K562 (cell line): ENCODE data around the gene ZNF441. TPM values are rescaled to one million over a fixed set of nuclear protein-coding genes. Genes with fewer than 3 reads are reported as not detected.

Source experiments
- ARID2 ChIP-seq: fragments of 450-650 bp; IDR thresholded peaks from 2 replicates; pipeline ENCODE4 v1.6.1; 2017; ENCODE audit warnings: antibody characterized with exemption, mild to moderate bottlenecking
- ARNT ChIP-seq, 2 experiments: fragments of 450-650 bp; IDR thresholded peaks; 2 replicates each; pipeline ENCODE4 v1.6.1; 2016; ENCODE audit warnings: mild to moderate bottlenecking in 1 of 2
- C11orf30 ChIP-seq: fragments of 450-650 bp; IDR thresholded peaks from 2 replicates; pipeline ENCODE4 v1.6.1; 2016; ENCODE audit warnings: low read depth, mild to moderate bottlenecking
- CREBBP ChIP-seq: IDR thresholded peaks from one replicate; pipeline ENCODE4 v1.6.1; 2012; ENCODE audit warnings: low read depth, mild to moderate bottlenecking, control low read depth, inconsistent platforms, low read length
- CREM ChIP-seq: IDR thresholded peaks from 2 replicates; pipeline ENCODE4 v1.6.1; 2014; ENCODE audit warnings: antibody characterized with exemption, low read depth
- ETS2 ChIP-seq: IDR thresholded peaks from 2 replicates; pipeline ENCODE4 v1.6.1; 2016; ENCODE audit warnings: borderline replicate concordance, missing genetic modification characterization, mild to moderate bottlenecking, moderate library complexity, missing compliant biosample characterization; ENCODE audit not compliant: poor library complexity, severe bottlenecking
- ETV6 ChIP-seq, 3 experiments: fragments of 150-350 bp in 1 of 3; sonication (generic) in 1 of 3; formaldehyde crosslinking in 1 of 3; IDR thresholded peaks; 2 replicates each; pipeline versions ENCODE4 v1.6.1 to v1.8.0; 2014 to 2022; ENCODE audit warnings: borderline replicate concordance in 2 of 3, low read depth in 2 of 3, antibody characterized with exemption in 1 of 3, low read length in 1 of 3, mild to moderate bottlenecking in 1 of 3, missing genetic modification reagents in 1 of 3
- GATAD2A ChIP-seq: fragments of 450-650 bp; IDR thresholded peaks from 2 replicates; pipeline ENCODE4 v1.6.1; 2017
- KLF13 ChIP-seq: fragments of 450-650 bp; IDR thresholded peaks from 2 replicates; pipeline ENCODE4 v1.6.1; 2016; ENCODE audit warnings: missing genetic modification characterization, low read depth, mild to moderate bottlenecking, missing compliant biosample characterization, moderate library complexity, borderline replicate concordance
- L3MBTL2 ChIP-seq: fragments of 450-650 bp; IDR thresholded peaks from 2 replicates; pipeline ENCODE4 v1.6.1; 2016; ENCODE audit warnings: mild to moderate bottlenecking, moderate library complexity
- NCOA4 ChIP-seq: fragments of 450-650 bp; IDR thresholded peaks from 2 replicates; pipeline ENCODE4 v1.6.1; 2018; ENCODE audit warnings: mild to moderate bottlenecking; ENCODE audit not compliant: partially characterized antibody
- NELFE ChIP-seq: IDR thresholded peaks from 2 replicates; pipeline ENCODE4 v1.6.1; 2011; ENCODE audit warnings: mild to moderate bottlenecking; ENCODE audit not compliant: insufficient read depth, insufficient read length
- REST ChIP-seq, 2 experiments: fragments of 450-650 bp; formaldehyde crosslinking in 1 of 2; IDR thresholded peaks; 2 replicates each; pipeline versions ENCODE4 v1.4.0 to v1.6.1; 2014 to 2020; ENCODE audit warnings: mild to moderate bottlenecking in 2 of 2, borderline replicate concordance in 1 of 2, low read depth in 1 of 2
- RFX5 ChIP-seq: IDR thresholded peaks from 2 replicates; pipeline ENCODE4 v1.6.1; 2011; ENCODE audit warnings: low read depth, mild to moderate bottlenecking, improper control_type of control experiment, low read length
- RNF2 ChIP-seq: sonication (generic); IDR thresholded peaks from 2 replicates; pipeline ENCODE4 v1.6.1; 2016
- SOX6 ChIP-seq: fragments of 450-650 bp; IDR thresholded peaks from 2 replicates; pipeline ENCODE4 v1.6.1; 2014; ENCODE audit warnings: mild to moderate bottlenecking
- ZFP1 ChIP-seq: fragments of 450-650 bp; formaldehyde crosslinking; IDR thresholded peaks from 2 replicates; pipeline ENCODE4 v1.4.0; 2020; ENCODE audit warnings: mild to moderate bottlenecking, mixed read lengths
- ZNF324 ChIP-seq: fragments of 250-450 bp; sonication (Bioruptor Pico); IDR thresholded peaks from 2 replicates; pipeline ENCODE4 v1.4.0; 2020; ENCODE audit warnings: mild to moderate bottlenecking
- ZNF717 ChIP-seq: fragments of 250-450 bp; sonication (Bioruptor Pico); IDR thresholded peaks from 2 replicates; pipeline ENCODE4 v1.5.0; 2021
- polyA plus RNA-seq, 8 experiments: library from polyadenylated mRNA; depleted of rRNA in 4 of 8; stranded (reverse) in 5 of 8; unstranded in 3 of 8; fragments of >200 nt; fragmentation: Nextera tagmentation in 2 of 8; fragmentation: Illumina TruSeq in 1 of 8; extraction: Ambion mirVana in 2 of 8; extraction: Trizol in 1 of 8; gene quantifications; 2 replicates each; pipeline versions ENCODE4 v1.2.1 to v1.2.3, GENCODE V29; 2011 to 2014; ENCODE audit warnings: inconsistent platforms in 1 of 8, missing spikeins in 1 of 8
- total RNA-seq, 7 experiments: library from RNA; depleted of rRNA in 6 of 7; stranded (reverse); fragments of >200 nt in 6 of 7; fragmentation: Illumina TruSeq in 2 of 7; extraction: Trizol in 2 of 7; gene quantifications; 2 replicates each; pipeline versions ENCODE4 v1.2.1 to v1.2.3, GENCODE V29; 2011 to 2021; ENCODE audit warnings: low replicate concordance in 1 of 7

Gene ZNF441
- total and polyA plus RNA-seq, 9 of the 15 experiments (the other 6 are each of a cell fraction or from before 2014, with no cell fraction given): 1.9 to 14.0 (median 7.8) TPM

DNA sequence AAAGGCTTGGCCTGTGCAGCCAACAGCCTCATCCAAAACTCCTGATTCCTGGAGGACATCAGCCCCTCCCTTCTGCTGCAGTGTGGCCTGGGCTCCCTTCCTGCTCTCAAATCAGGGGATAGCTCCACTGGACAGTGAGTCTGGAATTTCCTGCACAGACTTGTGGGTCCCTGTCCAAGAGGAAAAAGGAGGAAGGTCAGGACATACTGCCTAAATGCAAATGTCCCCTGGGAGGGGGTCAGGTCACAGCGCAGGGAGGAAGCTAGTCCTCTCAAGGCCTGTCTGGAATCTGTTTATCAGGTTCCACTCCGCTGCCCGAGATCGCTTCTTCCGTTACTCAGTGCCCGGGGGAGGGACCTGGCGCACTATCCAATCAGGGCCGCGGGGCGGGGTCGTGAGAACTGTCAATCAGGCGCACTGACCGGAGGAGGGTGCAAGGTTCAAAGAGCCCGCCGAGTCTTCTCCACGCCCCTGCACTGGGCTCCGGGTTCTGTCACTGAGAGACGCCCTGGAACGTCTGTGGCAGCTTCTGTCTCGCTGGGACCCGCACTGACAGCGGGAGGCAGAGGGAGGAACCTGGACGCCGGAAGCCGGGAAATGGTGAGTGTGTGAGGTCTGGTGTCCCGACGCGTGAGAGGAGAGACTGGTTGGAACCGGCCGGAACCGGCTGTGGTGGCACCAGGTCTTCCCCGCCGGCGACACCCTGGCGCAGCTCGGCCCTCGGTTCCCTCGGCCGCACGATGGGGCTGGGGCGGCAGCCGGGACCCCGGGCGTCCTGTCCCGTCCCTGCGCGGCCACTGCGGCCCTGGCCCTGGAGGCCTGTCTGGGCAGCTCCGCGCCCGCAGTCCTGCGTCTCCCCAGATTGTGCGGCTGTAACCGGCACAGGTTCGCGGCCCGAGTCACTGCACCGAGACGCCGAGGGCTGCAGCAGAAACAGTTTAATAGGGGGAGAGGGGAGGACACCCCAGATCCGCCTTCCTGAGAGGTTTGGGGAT is at the start of gene ZNF441 (continued):
- peak; percentile 99 for TF ChIP-seq REST (IDR thresholded peaks at IDR 0.05; ENCODE audit: borderline replicate concordance)
- TF ChIP-seq REST (CRISPR knock-in tag; IDR thresholded peaks at IDR 0.05; ENCODE audit: low read depth): no peak
- TF ChIP-seq ETS2: no peak
- TF ChIP-seq RNF2: peak; percentile 70; the same call in 1 of the 2 replicates
- no peak for TF ChIP-seq ETV6 (IDR thresholded peaks at IDR 0.05; ENCODE audit: borderline replicate concordance in 1 of 2, low read depth in 2 of 2, low read length in 1 of 2)
- TF ChIP-seq ETV6 (CRISPR knock-in tag; IDR thresholded peaks at IDR 0.05; ENCODE audit: borderline replicate concordance): no peak
- peak; percentile 65 for TF ChIP-seq SOX6
- TF ChIP-seq RFX5: no peak
- no peak for TF ChIP-seq C11orf30
- TF ChIP-seq KLF13 (tag): no peak
- no peak for TF ChIP-seq ZNF717
- TF ChIP-seq ZFP1 (CRISPR knock-in tag): no peak
- no peak for TF ChIP-seq CREBBP
- TF ChIP-seq NELFE: no peak
- no peak for TF ChIP-seq ARNT (IDR thresholded peaks at IDR 0.05)
- TF ChIP-seq ZNF324 (CRISPR knock-in tag): no peak
- TF ChIP-seq CREM: peak; percentile 19
- no peak for TF ChIP-seq ARID2
- peak; percentile 89 for TF ChIP-seq L3MBTL2
- peak; percentile 71; the same call in 1 of the 2 replicates for TF ChIP-seq GATAD2A
- TF ChIP-seq NCOA4: no peak
